Left lobe of liver (tissue), 2 donors: ENCODE measurements around the gene FHIT. TPM values are rescaled to one million over a fixed set of nuclear protein-coding genes. Genes with fewer than 3 reads are reported as not detected.
A peak's percentile ranks its signal among the peaks of the same experiment; 100 is the strongest.

Experiments used
- ATAC-seq: fragments of 200-7000 bp; cut with Tn5 transposase; one replicate; pipeline ENCODE4 v1.9.1; 2020; ENCODE audit warnings: mild to moderate bottlenecking, moderate library complexity
- DNase-seq: peaks from one replicate; pipeline ENCODE4 v3.0.0-alpha.2; 2020; ENCODE audit warnings: low spot score
- total RNA-seq: library from RNA; stranded (reverse); gene quantifications from one replicate; pipeline ENCODE4 v1.2.1, GENCODE V29; 2021
- donor health status: DM: no; HTN: no; CAD: no; lungs with moderate emphysema.
- donor health status: DM: no; HTN: yes; CAD: no.

Gene FHIT
- total RNA-seq, 1 donor from 2014 or later: 5.1 TPM

GRCh38 chr3:60870396-60870795 lies 380.9 kb downstream of the FHIT start:
- ATAC-seq (no peak), DNase-seq (no peak)

GRCh38 chr3:60867200-60867599 lies 384.1 kb downstream of the FHIT start:
- DNase-seq: no peak
- no peak for ATAC-seq

DNA sequence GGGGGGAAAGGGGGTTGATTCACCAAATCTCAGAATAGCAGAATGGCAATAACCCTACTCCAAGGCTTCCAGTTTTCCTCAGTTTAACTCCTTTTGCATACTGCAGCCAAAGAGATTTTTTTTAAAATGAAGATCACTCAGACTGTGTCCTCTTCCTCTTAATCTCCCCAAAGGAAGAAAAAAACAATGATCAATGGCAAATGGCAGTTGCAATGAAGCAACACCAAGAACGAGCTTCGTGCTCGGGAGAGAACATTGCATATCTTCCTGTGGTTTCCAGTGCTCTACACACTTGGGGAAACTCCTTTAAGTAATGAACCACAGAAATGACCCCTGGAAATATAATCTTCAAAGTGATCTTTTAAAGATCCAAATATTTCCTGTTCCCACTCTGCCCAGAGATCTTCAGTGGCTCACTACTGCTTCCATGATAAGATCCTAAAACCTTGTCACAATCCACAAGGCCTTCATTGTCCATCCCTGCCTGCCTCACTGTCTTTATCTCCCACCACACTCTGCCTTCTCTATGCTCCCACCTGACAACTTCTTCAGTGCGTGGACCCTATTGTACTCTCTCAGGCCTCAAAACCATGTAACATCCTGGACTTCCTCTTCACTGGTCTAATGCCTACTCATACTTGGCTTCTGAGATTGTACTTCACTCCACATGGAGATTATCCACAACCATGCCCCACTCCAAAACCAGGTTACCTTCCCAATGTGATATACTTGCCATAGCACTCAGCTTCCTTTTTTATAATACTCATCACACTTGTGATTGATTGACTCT lies 394.8 kb downstream of the FHIT start:
- ATAC-seq (no peak), DNase-seq (no peak)

GRCh38 chr3:60855250-60855649 lies 396.0 kb downstream of the FHIT start:
- ATAC-seq (no peak), DNase-seq (no peak)

DNA sequence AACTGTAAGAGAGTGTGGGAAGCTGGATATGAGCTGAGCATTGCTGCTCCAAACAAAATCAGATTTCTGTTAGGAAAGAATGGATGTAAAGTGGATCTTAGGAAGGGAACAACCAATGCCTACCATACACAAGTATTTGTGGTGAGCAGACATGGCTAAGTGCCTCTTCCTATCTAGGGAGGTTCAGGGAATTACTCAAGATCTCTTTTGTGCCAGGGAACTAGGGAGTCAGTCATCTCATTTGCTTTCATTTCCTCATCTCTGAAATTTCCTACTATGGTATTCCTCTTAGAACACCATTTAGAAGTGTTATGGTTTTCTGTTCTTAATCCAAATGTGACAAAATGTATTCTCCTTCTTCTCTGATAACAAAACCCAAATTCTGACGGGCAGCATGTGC lies 396.5 kb downstream of the FHIT start:
- ATAC-seq: no peak
- no peak for DNase-seq

DNA sequence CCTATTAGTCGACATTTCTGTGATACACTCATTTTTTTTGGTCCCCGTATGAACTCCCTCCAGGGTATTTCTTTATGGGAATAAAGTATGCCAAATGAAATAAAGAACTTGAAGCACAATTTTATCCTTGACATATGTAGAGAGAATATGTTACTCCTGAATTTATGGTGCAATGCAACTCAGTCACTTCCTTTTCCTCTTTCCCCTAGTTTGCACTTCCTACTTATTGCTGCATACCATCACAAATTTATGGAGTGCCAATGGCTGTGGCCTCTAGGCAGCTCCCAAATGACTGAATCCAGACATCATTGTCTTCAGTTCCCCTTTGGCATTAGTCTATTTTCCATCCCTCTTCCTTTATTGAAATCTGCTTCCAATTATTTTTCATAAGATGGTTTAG lies 403.5 kb downstream of the FHIT start:
- ATAC-seq (no peak), DNase-seq (no peak)

DNA sequence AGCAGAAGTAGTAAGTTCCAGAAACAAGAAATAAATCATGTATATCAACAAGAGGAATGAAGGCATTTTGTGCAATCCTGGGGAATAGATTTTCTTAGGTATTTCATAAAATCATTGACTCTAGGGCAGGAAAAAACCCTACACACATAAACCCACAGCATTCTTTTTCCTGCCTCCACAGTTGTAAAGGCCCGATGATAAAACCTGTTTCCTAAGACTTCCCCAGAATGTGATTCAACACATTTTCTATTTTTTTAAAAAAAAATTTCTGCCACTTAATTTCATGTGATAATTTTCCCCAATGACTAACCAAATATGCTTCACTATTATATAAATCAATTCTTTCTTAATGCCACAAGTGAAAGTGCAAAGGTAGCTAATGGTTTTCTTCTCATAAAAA lies 407.0 kb downstream of the FHIT start:
- ATAC-seq (no peak), DNase-seq (no peak)

- ATAC-seq (peak; percentile 91), DNase-seq (peak; percentile 47)
Observed at GRCh38 chr3:60841355-60841754, 409.9 kb downstream of the FHIT start.

DNA sequence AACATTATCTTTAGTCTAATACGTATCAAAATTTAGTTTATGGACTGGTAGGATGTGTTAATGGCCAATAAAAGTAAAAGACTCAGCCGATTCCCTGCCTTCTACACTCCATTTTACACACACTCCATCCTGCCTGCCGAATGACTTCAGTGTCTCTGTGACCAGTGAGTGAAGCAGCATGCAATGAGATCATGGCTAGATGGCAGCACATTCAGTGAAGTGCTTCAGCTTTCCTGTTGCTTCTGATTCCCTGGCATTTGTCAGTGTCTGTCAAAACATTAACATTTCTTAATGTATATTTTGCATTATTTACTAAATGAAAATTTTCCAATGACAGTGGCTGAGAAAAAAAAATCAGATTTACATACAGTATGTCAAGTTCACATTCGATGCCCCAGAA lies 412.0 kb downstream of the FHIT start:
- DNase-seq (no peak), ATAC-seq (peak; percentile 67)

- DNase-seq (no peak), ATAC-seq (no peak)
Observed at GRCh38 chr3:60835796-60836195, 415.5 kb downstream of the FHIT start.

DNA sequence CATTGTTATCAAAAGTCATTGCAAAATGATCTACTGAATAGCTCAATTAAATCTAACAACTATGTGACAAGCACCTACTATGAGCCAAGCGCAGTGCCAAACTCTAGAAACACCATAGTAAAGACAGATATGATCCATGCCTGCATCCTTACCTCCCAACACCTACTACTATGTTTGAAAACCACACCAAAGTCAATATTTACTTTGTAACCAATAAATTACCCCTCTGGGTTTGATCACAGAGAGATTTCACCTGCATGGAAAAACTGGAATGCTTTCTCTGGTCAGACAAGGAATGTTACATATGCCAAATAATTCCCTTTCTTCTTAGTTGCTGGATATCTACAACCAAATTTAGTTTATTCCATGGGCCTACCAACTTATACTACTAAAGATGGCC lies 422.2 kb downstream of the FHIT start:
- DNase-seq (no peak), ATAC-seq (no peak)

DNA sequence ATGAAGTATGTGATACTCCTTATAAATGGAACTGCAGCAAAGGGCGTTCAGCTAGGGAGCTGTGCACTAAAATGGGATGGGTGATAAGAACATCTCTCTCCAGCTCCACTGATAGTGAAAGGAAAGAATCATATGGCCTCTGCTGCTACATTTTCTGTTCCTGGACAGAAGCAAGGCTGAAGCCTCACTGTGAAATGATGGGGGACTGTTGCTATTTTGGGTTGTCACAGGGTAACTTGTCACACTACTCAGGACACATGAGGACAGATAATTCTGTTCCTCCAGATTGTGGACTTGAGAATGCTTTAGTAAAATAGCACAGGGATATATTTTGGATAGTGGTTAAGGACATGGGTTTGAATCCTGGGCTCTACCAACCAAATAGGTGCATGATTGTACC lies 423.6 kb downstream of the FHIT start:
- no peak for DNase-seq
- ATAC-seq: no peak

DNA sequence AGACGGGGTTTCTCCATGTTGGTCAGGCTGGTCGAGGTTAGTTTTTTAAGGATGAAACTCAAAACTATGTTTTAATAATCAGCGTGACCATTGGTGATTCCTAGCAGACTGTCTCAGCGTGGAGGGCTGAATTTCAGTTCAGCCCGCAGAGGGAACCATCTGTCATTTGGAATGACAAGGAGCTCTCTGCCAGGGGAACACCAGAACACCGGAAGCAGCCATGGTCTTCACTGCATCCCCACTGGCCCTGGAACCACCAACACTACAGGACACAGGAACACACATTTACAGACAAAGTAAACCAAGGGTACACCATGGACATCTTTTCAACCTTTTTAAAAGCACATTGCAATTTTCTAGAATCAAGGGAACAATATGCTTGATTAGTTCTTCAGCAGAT lies 424.7 kb downstream of the FHIT start:
- no peak for ATAC-seq
- DNase-seq: no peak

GRCh38 chr3:60812502-60812901 lies 438.8 kb downstream of the FHIT start:
- DNase-seq: no peak
- no peak for ATAC-seq

GRCh38 chr3:60810881-60811280 lies 440.4 kb downstream of the FHIT start:
- DNase-seq (no peak), ATAC-seq (no peak)

DNA sequence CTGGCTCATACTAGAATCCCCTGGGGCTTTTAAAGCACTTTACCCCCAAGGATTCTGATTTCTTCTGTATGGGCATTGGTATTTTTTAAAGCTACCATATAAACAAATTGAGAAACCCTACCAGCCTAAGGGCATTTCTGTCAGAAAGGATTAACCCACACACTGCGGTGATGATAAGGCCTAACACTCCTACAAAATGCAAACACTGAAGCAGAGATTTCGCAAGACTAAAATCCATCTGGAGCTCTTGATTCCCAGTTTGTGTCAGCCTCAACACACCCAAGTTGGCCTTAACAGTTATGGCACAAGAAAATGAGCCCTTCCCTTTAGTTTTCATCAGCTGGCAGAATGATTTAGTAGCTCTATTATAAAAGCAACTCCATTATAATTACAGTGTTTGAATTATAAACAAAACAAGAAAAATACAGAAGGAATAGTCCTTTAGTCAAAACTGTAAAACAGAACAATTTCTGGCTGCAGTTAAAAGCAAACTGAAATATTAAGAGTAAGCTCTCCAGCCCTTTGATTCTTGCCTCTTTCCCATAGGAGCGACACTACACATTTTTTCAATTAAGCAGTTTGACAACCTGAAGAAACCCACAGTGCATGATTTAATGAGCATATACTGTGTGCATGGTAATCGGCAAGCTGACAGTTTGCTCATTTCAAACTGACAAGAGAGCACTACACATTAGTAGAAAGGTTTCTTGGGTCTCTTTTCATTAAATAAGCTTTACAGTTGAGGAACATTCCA lies 441.2 kb downstream of the FHIT start:
- ATAC-seq (peak; percentile 55), DNase-seq (no peak)

DNA sequence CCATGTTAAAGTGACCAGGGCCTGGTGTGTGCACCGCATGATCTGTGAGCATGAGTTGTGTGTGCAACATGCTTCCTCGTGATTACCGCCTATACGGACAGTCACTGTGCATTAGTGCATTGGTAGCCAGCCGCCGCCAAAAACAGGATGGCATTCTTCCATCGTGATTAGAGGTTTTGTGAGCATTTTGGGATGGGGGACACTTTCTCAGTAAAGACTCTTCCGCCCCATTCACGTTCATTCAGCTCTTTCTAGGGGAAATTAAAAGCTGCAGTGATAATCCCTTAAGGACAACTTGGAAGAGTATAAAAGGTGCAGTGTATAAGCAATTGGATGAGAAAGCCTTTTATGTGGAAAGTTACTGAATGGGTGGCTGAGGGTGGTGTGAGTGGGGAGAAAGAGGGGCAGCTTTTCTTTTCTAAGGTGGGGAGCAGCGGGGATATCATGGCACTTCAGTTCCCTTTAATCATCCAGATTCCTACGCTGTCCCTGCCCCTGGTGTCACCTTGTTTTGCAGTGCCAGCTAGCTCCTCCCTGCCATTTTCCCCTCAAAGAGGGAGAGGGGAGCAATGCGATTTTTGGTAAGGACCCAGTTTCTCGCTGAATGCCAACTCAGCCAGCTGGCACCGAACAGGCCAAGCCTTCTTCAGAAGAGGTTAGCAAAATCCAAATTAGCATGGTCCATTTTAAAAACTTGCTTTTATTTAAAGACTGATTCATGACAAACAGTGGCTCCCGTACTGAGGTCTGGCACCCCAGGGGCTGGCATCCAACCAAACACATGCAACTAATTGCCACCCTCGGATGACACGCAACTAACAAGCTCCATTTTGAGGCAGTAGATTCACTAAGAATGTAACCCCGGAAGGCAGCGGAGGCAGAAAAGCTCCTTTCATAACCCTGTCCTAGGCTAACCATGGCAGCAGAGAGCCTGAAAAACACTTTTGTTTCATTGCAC lies 447.8 kb downstream of the FHIT start:
- DNase-seq: no peak

DNA sequence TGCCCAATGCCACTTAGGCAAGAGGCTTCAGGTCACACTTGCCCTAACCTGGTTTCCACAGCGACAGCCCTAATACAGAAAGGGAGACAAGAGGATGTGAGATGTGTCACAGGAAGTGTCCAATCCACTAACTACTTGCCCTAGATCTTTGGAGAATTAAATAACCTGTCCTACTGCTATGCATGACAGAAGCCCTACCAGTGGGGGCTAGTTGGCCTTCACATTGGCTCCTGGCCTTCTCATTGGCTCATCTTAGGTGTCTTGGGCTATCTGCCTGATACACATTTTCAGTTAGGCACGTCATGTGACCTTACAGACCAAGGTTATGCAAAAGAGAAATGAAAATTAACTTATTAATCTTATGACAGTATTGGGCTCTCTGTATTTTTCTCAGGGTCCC lies 449.9 kb downstream of the FHIT start:
- no peak for ATAC-seq

More for the DNA sequence above, 447.8 kb downstream of the FHIT start:
- ATAC-seq: no peak

GRCh38 chr3:60798456-60798855 lies 452.8 kb downstream of the FHIT start:
- DNase-seq: no peak
- no peak for ATAC-seq

More for the DNA sequence above, 449.9 kb downstream of the FHIT start:
- no peak for DNase-seq

GRCh38 chr3:60792249-60792852 lies 458.9 kb downstream of the FHIT start:
- ATAC-seq: peak; percentile 54

GRCh38 chr3:60788185-60788584 lies 463.1 kb downstream of the FHIT start:
- DNase-seq: no peak
- ATAC-seq: no peak

More at GRCh38 chr3:60792249-60792852, 458.9 kb downstream of the FHIT start:
- no peak for DNase-seq
